Neuron (in vitro differentiated cells): ENCODE data around the gene B3GALNT2.

Experiments
- H2AFZ ChIP-seq: one replicate; pipeline ENCODE4 v1.6.1; 2013; ENCODE audit warnings: low read depth, mild to moderate bottlenecking, inconsistent platforms, low read length, moderate library complexity
- H3K27me3 ChIP-seq: one replicate; pipeline ENCODE4 v1.6.1; 2013; ENCODE audit warnings: low read length; ENCODE audit not compliant: insufficient read depth
- H3K36me3 ChIP-seq: one replicate; pipeline ENCODE4 v1.6.1; 2013; ENCODE audit warnings: low read length; ENCODE audit not compliant: insufficient read depth
- H3K4me1 ChIP-seq: one replicate; pipeline ENCODE4 v1.6.1; 2013; ENCODE audit warnings: low read length; ENCODE audit not compliant: insufficient read depth
- H3K4me3 ChIP-seq: 2 replicates; pipeline ENCODE4 v1.5.1; 2013; ENCODE audit warnings: mild to moderate bottlenecking, low read length, moderate library complexity
- H3K9me3 ChIP-seq: one replicate; pipeline ENCODE4 v1.6.1; 2013; ENCODE audit warnings: low read length

Gene B3GALNT2

GRCh38 chr1:235426143-235426542 is 78.1 kb downstream of the B3GALNT2 start:
- Histone ChIP-seq H2AFZ (no peak overlapping the region), H3K9me3 (no peaks in the 10 kb centered on the region), H3K36me3 (peaks cover 2% of the 10 kb centered on the region), H3K27me3 (no peaks in the 10 kb centered on the region), H3K4me1 (no peaks in the 10 kb centered on the region), H3K4me3 (no peak overlapping the region)

GRCh38 chr1:235425357-235425756 is 78.9 kb downstream of the B3GALNT2 start:
- peaks cover 2% of the 10 kb centered on the region for H3K36me3 ChIP-seq
- H3K27me3 ChIP-seq = no peaks in the 10 kb centered on the region
- H3K4me3 ChIP-seq = no peak overlapping the region
- no peaks in the 10 kb centered on the region for H3K9me3 ChIP-seq
- no peaks in the 10 kb centered on the region for H3K4me1 ChIP-seq
- H2AFZ ChIP-seq = no peak overlapping the region

GRCh38 chr1:235424092-235424491 is 80.2 kb downstream of the B3GALNT2 start:
- no peaks in the 10 kb centered on the region for H3K36me3 ChIP-seq
- H3K4me1 ChIP-seq = no peaks in the 10 kb centered on the region
- no peak overlapping the region for H2AFZ ChIP-seq
- no peaks in the 10 kb centered on the region for H3K27me3 ChIP-seq
- no peaks in the 10 kb centered on the region for H3K9me3 ChIP-seq
- H3K4me3 ChIP-seq = no peak overlapping the region

- H2AFZ ChIP-seq = no peak overlapping the region
- no peaks in the 10 kb centered on the region for H3K27me3 ChIP-seq
- no peak overlapping the region for H3K4me3 ChIP-seq
- no peaks in the 10 kb centered on the region for H3K4me1 ChIP-seq
- H3K36me3 ChIP-seq = peaks cover under 1% of the 10 kb centered on the region
- H3K9me3 ChIP-seq = no peaks in the 10 kb centered on the region
Observed at GRCh38 chr1:235423214-235423652, 81.0 kb downstream of the B3GALNT2 start.

GRCh38 chr1:235421751-235422150 is 82.5 kb downstream of the B3GALNT2 start:
- H3K27me3 ChIP-seq = no peaks in the 10 kb centered on the region
- H3K4me1 ChIP-seq = no peaks in the 10 kb centered on the region
- no peak overlapping the region for H2AFZ ChIP-seq
- H3K36me3 ChIP-seq = peaks cover 3% of the 10 kb centered on the region
- H3K9me3 ChIP-seq = no peaks in the 10 kb centered on the region
- H3K4me3 ChIP-seq = no peak overlapping the region

GRCh38 chr1:235417086-235417697 is 87.1 kb downstream of the B3GALNT2 start:
- no peak overlapping the region for H3K4me3 ChIP-seq
- no peaks in the 10 kb centered on the region for H3K4me1 ChIP-seq
- no peaks in the 10 kb centered on the region for H3K27me3 ChIP-seq
- H3K9me3 ChIP-seq = no peaks in the 10 kb centered on the region
- no peak overlapping the region for H2AFZ ChIP-seq
- peaks cover 7% of the 10 kb centered on the region for H3K36me3 ChIP-seq

GRCh38 chr1:235416662-235417049 is 87.6 kb downstream of the B3GALNT2 start:
- H3K36me3 ChIP-seq = peaks cover 7% of the 10 kb centered on the region
- H3K27me3 ChIP-seq = no peaks in the 10 kb centered on the region
- H2AFZ ChIP-seq = no peak overlapping the region
- H3K9me3 ChIP-seq = no peaks in the 10 kb centered on the region
- H3K4me1 ChIP-seq = no peaks in the 10 kb centered on the region
- H3K4me3 ChIP-seq = no peak overlapping the region

GRCh38 chr1:235415008-235415904 is 89.0 kb downstream of the B3GALNT2 start:
- H3K27me3 ChIP-seq = no peaks in the 10 kb centered on the region
- no peak overlapping the region for H3K4me3 ChIP-seq
- no peak overlapping the region for H2AFZ ChIP-seq
- peaks cover 7% of the 10 kb centered on the region for H3K36me3 ChIP-seq
- H3K4me1 ChIP-seq = no peaks in the 10 kb centered on the region
- no peaks in the 10 kb centered on the region for H3K9me3 ChIP-seq

GRCh38 chr1:235411489-235412486 is 92.5 kb downstream of the B3GALNT2 start:
- Histone ChIP-seq H3K4me1 (no peaks in the 10 kb centered on the region), H3K9me3 (no peaks in the 10 kb centered on the region), H3K4me3 (no peak overlapping the region), H2AFZ (no peak overlapping the region), H3K27me3 (no peaks in the 10 kb centered on the region), H3K36me3 (peaks cover 4% of the 10 kb centered on the region)

GRCh38 chr1:235410467-235410866 is 93.8 kb downstream of the B3GALNT2 start:
- Histone ChIP-seq H3K36me3 (peaks cover 4% of the 10 kb centered on the region), H3K9me3 (no peaks in the 10 kb centered on the region), H3K27me3 (no peaks in the 10 kb centered on the region), H3K4me1 (no peaks in the 10 kb centered on the region), H2AFZ (no peak overlapping the region), H3K4me3 (no peak overlapping the region)

- Histone ChIP-seq H3K36me3 (no peaks in the 10 kb centered on the region), H2AFZ (no peak overlapping the region), H3K4me3 (no peak overlapping the region), H3K4me1 (no peaks in the 10 kb centered on the region), H3K27me3 (no peaks in the 10 kb centered on the region), H3K9me3 (no peaks in the 10 kb centered on the region)
Observed at GRCh38 chr1:235409042-235409820, 95.0 kb downstream of the B3GALNT2 start.

GRCh38 chr1:235408503-235408960 is 95.7 kb downstream of the B3GALNT2 start:
- H3K36me3 ChIP-seq = no peaks in the 10 kb centered on the region
- no peaks in the 10 kb centered on the region for H3K27me3 ChIP-seq
- H3K4me3 ChIP-seq = no peak overlapping the region
- H3K9me3 ChIP-seq = no peaks in the 10 kb centered on the region
- H2AFZ ChIP-seq = no peak overlapping the region
- H3K4me1 ChIP-seq = no peaks in the 10 kb centered on the region
